GM23338 (cell line): ENCODE data around the gene SPECC1. TPM values are rescaled to one million over a fixed set of nuclear protein-coding genes. Genes with fewer than 3 reads are reported as not detected.

Experiments used
- ATAC-seq: fragments of 200-7000 bp; cut with Tn5 transposase; 3 replicates; pipeline ENCODE4 v1.9.1; 2020
- DNase-seq: peaks from one replicate; pipeline ENCODE4 v3.0.0-alpha.2; 2015; ENCODE audit warnings: low spot score
- H2AFZ ChIP-seq: fragments of 200-600 bp; sonication (generic); 2 replicates; pipeline ENCODE4 v1.8.0; 2016; ENCODE audit warnings: antibody characterized with exemption, mild to moderate bottlenecking, moderate library complexity
- H3F3A ChIP-seq: fragments of 200-600 bp; sonication (generic); replicated peaks from 2 replicates; pipeline ENCODE4 v1.8.0; 2017; ENCODE audit warnings: antibody characterized with exemption, mixed run types, low read depth
- H3K27ac ChIP-seq: fragments of 200-600 bp; sonication (generic); 2 replicates; pipeline ENCODE4 v1.6.1; 2016; ENCODE audit warnings: low read depth
- H3K27me3 ChIP-seq: fragments of 200-600 bp; sonication (generic); 2 replicates; pipeline ENCODE4 v1.8.0; 2016; ENCODE audit warnings: mild to moderate bottlenecking, mixed run types, moderate library complexity; ENCODE audit not compliant: insufficient read depth
- H3K36me3 ChIP-seq: fragments of 200-600 bp; sonication (generic); 2 replicates; pipeline ENCODE4 v1.8.0; 2016; ENCODE audit warnings: mild to moderate bottlenecking; ENCODE audit not compliant: insufficient read depth
- H3K4me1 ChIP-seq: fragments of 200-600 bp; sonication (generic); 2 replicates; pipeline ENCODE4 v1.8.0; 2016; ENCODE audit warnings: mild to moderate bottlenecking, moderate library complexity; ENCODE audit not compliant: insufficient read depth
- H3K4me2 ChIP-seq: fragments of 200-600 bp; sonication (generic); 2 replicates; pipeline ENCODE4 v1.7.1; 2017; ENCODE audit warnings: mixed run types
- H3K4me3 ChIP-seq: fragments of 200-600 bp; sonication (generic); 2 replicates; pipeline ENCODE4 v1.6.1; 2016; ENCODE audit warnings: mixed run types
- H3K79me2 ChIP-seq: fragments of 200-600 bp; sonication (generic); replicated peaks from 2 replicates; pipeline ENCODE4 v1.8.0; 2017; ENCODE audit warnings: mild to moderate bottlenecking; ENCODE audit not compliant: insufficient read depth
- H3K9me2 ChIP-seq: fragments of 200-600 bp; sonication (generic); 2 replicates; pipeline ENCODE4 v1.8.0; 2017; ENCODE audit not compliant: insufficient read depth
- H4K20me1 ChIP-seq: fragments of 200-600 bp; sonication (generic); replicated peaks from 2 replicates; pipeline ENCODE4 v1.8.0; 2017; ENCODE audit warnings: mild to moderate bottlenecking; ENCODE audit not compliant: insufficient read depth
- H3K27ac Mint-ChIP-seq: 2 replicates; pipeline ENCODE4 v1.8.0; 2020; ENCODE audit warnings: inconsistent platforms, mild to moderate bottlenecking, moderate library complexity, mixed read lengths
- H3K27me3 Mint-ChIP-seq: 3 replicates; pipeline ENCODE4 v1.8.0; 2022; ENCODE audit warnings: low read depth, mild to moderate bottlenecking, moderate library complexity, mixed read lengths, inconsistent platforms; ENCODE audit not compliant: insufficient read depth, poor library complexity
- H3K36me3 Mint-ChIP-seq: 3 replicates; pipeline ENCODE4 v1.8.0; 2021; ENCODE audit warnings: low read depth, mild to moderate bottlenecking, inconsistent platforms, moderate library complexity, mixed read lengths
- H3K4me1 Mint-ChIP-seq: 3 replicates; pipeline ENCODE4 v1.8.0; 2020; ENCODE audit warnings: mild to moderate bottlenecking, inconsistent platforms, mixed read lengths
- H3K4me3 Mint-ChIP-seq: 3 replicates; pipeline ENCODE4 v1.8.0; 2021; ENCODE audit warnings: moderate library complexity, mild to moderate bottlenecking, inconsistent platforms, mixed read lengths
- H3K9me3 Mint-ChIP-seq: 3 replicates; pipeline ENCODE4 v1.8.0; 2020; ENCODE audit warnings: moderate library complexity, mild to moderate bottlenecking, inconsistent platforms, mixed read lengths
- CREB1 ChIP-seq: fragments of 250-450 bp; sonication (Bioruptor Pico); IDR thresholded peaks from 2 replicates; pipeline ENCODE4 v1.5.0; 2020; ENCODE audit warnings: low read depth, mild to moderate bottlenecking, moderate library complexity
- EZH2 ChIP-seq: fragments of 200-600 bp; sonication (generic); IDR thresholded peaks from one replicate; pipeline ENCODE4 v1.8.0; 2017; ENCODE audit warnings: antibody characterized with exemption, mild to moderate bottlenecking, low read depth; ENCODE audit not compliant: unreplicated experiment
- JUNB ChIP-seq: IDR thresholded peaks from one replicate; pipeline ENCODE4 v1.6.1; 2016; ENCODE audit warnings: antibody characterized with exemption; ENCODE audit not compliant: unreplicated experiment
- NANOG ChIP-seq: IDR thresholded peaks from 2 replicates; pipeline ENCODE4 v1.6.1; 2016; ENCODE audit warnings: antibody characterized with exemption, borderline replicate concordance
- POLR2AphosphoS5 ChIP-seq: IDR thresholded peaks from 2 replicates; pipeline ENCODE4 v1.6.1; 2016; ENCODE audit warnings: antibody characterized with exemption, low read depth
- REST ChIP-seq: IDR thresholded peaks from one replicate; pipeline ENCODE4 v1.6.1; 2018; ENCODE audit warnings: antibody characterized with exemption; ENCODE audit not compliant: unreplicated experiment
- STAT1 ChIP-seq: IDR thresholded peaks from one replicate; pipeline ENCODE4 v1.6.1; 2016; ENCODE audit warnings: antibody characterized with exemption; ENCODE audit not compliant: unreplicated experiment
- ZNF462 ChIP-seq: fragments of 250-450 bp; sonication (Bioruptor Pico); IDR thresholded peaks from 2 replicates; pipeline ENCODE4 v1.5.0; 2020; ENCODE audit warnings: mild to moderate bottlenecking, moderate library complexity
- polyA plus RNA-seq: library from polyadenylated mRNA; unstranded; fragments of >200 nt; fragmentation: Nextera tagmentation; extraction: Ambion mirVana; gene quantifications from 2 replicates; pipeline ENCODE4 v1.2.1, GENCODE V29; 2016
- total RNA-seq: library from RNA; depleted of rRNA; stranded (reverse); fragments of >200 nt; shearing (Covaris generic); gene quantifications from 2 replicates; pipeline ENCODE4 v1.2.3, GENCODE V29; 2014
- TF ChIP-seq, protein P1 (sequence below), 2 experiments: fragments of 200-600 bp in 1 of 2; sonication (generic) in 1 of 2; conservative IDR thresholded peaks; 2 replicates each; pipeline versions ENCODE4 v1.5.1 to v1.6.1; 2016 to 2017; ENCODE audit warnings: antibody characterized with exemption in 2 of 2, low read depth in 2 of 2, mild to moderate bottlenecking in 2 of 2, moderate library complexity in 1 of 2

Gene SPECC1
- total and polyA plus RNA-seq, 2 experiments from 2014 or later: 42.6 to 101 TPM

GRCh38 chr17:20302246-20302917 lies 293.2 kb downstream of the SPECC1 start:
- H3K4me1 ChIP-seq: no peaks in the 10 kb centered on the region
- DNase-seq: no peak
- no peak overlapping the region for H2AFZ ChIP-seq
- H3K27me3 Mint-ChIP-seq: peaks cover 10% of the 10 kb centered on the region
- peaks cover 28% of the 10 kb centered on the region for H3K36me3 ChIP-seq
- no peaks in the 10 kb centered on the region for H3F3A ChIP-seq
- peaks cover 52% of the 10 kb centered on the region for H3K36me3 Mint-ChIP-seq
- H3K4me1 Mint-ChIP-seq: no peaks in the 10 kb centered on the region; the same call in 2 of the 3 replicates
- peaks cover 13% of the 10 kb centered on the region for H3K9me3 Mint-ChIP-seq
- H4K20me1 ChIP-seq: no peaks in the 10 kb centered on the region; the same call in 1 of the 2 replicates
- no peak overlapping the region for H3K4me3 ChIP-seq
- H3K27ac ChIP-seq: no peak overlapping the region
- H3K4me3 Mint-ChIP-seq: no peak overlapping the region
- H3K4me2 ChIP-seq: no peak overlapping the region
- no peaks in the 10 kb centered on the region for H3K27me3 ChIP-seq
- no peaks in the 10 kb centered on the region for H3K79me2 ChIP-seq
- TF ChIP-seq ZNF462: no peak
- TF ChIP-seq NANOG: no peak
- no peaks in the 10 kb centered on the region for H3K9me2 ChIP-seq
- peak; percentile 45; the same call in 2 of the 3 replicates for ATAC-seq
- no peak overlapping the region for H3K27ac Mint-ChIP-seq

- Histone ChIP-seq H3K4me2 (no peak overlapping the region), H3K9me2 (no peaks in the 10 kb centered on the region), H3K27me3 (no peaks in the 10 kb centered on the region), H3F3A (no peaks in the 10 kb centered on the region), H3K4me1 (no peaks in the 10 kb centered on the region), H3K36me3 (peaks cover 30% of the 10 kb centered on the region), H4K20me1 (no peaks in the 10 kb centered on the region), H3K4me3 (no peak overlapping the region), H3K27ac (no peak overlapping the region), H3K79me2 (no peaks in the 10 kb centered on the region), H2AFZ (no peak overlapping the region)
- DNase-seq (no peak), ATAC-seq (no peak)
- H3K4me1 Mint-ChIP-seq: no peaks in the 10 kb centered on the region; the same call in 2 of the 3 replicates
- H3K27me3 Mint-ChIP-seq: peaks cover 3% of the 10 kb centered on the region
- no peak overlapping the region for H3K27ac Mint-ChIP-seq
- peaks cover 19% of the 10 kb centered on the region for H3K9me3 Mint-ChIP-seq
- peaks cover 57% of the 10 kb centered on the region for H3K36me3 Mint-ChIP-seq
- H3K4me3 Mint-ChIP-seq: no peak overlapping the region
- TF ChIP-seq NANOG (no peak), REST (no peak), CREB1 (CRISPR knock-in tag) (no peak), JUNB (no peak), EZH2 (no peak), POLR2AphosphoS5 (no peak), STAT1 (no peak)
- TF ChIP-seq, protein P1, sequence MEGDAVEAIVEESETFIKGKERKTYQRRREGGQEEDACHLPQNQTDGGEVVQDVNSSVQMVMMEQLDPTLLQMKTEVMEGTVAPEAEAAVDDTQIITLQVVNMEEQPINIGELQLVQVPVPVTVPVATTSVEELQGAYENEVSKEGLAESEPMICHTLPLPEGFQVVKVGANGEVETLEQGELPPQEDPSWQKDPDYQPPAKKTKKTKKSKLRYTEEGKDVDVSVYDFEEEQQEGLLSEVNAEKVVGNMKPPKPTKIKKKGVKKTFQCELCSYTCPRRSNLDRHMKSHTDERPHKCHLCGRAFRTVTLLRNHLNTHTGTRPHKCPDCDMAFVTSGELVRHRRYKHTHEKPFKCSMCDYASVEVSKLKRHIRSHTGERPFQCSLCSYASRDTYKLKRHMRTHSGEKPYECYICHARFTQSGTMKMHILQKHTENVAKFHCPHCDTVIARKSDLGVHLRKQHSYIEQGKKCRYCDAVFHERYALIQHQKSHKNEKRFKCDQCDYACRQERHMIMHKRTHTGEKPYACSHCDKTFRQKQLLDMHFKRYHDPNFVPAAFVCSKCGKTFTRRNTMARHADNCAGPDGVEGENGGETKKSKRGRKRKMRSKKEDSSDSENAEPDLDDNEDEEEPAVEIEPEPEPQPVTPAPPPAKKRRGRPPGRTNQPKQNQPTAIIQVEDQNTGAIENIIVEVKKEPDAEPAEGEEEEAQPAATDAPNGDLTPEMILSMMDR (conservative IDR thresholded peaks at IDR 0.05; ENCODE audit: low read depth in 2 of 2): no peak
Observed at GRCh38 chr17:20304961-20305360, 295.8 kb downstream of the SPECC1 start.
